PFSK-1 (cell line): ENCODE results near the gene RSL1D1.

ENCODE experiments used
- POLR2AphosphoS5 ChIP-seq: IDR thresholded peaks from 2 replicates; pipeline ENCODE4 v1.6.1; 2012; ENCODE audit warnings: low read depth, mild to moderate bottlenecking, control low read depth, low read length, moderate library complexity
- SIN3A ChIP-seq: IDR thresholded peaks from 2 replicates; pipeline ENCODE4 v1.6.1; 2012; ENCODE audit warnings: mild to moderate bottlenecking, low read length, moderate library complexity, borderline replicate concordance; ENCODE audit not compliant: insufficient read depth
- TAF1 ChIP-seq: IDR thresholded peaks from 2 replicates; pipeline ENCODE4 v1.6.1; 2012; ENCODE audit warnings: low read length, control low read depth, borderline replicate concordance; ENCODE audit not compliant: insufficient read depth

- TF ChIP-seq SIN3A (no peak), TAF1 (no peak), POLR2AphosphoS5 (no peak)
Observed at GRCh38 chr16:11877374-11877773, 26.0 kb upstream of the RSL1D1 start.
